Kidney (tissue), 14 donors: Measurements from ENCODE around the gene ADAMTS14. TPM values are rescaled to one million over a fixed set of nuclear protein-coding genes. Genes with fewer than 3 reads are reported as not detected.

Source experiments
- DNase-seq, 5 donors: peaks; one replicate each; pipeline ENCODE4 v3.0.0-alpha.2; 2013 to 2020
- FAIRE-seq: peaks from 2 replicates; lab custom pipeline; 2012; peaks lifted over from hg19 to GRCh38; lab: Jason Lieb, UNC
- H3K27ac ChIP-seq, 2 donors: one replicate each; pipeline ENCODE4 v1.7.0; 2013; ENCODE audit warnings: low read depth in 2 of 2, low read length in 2 of 2, inconsistent platforms in 1 of 2
- H3K27me3 ChIP-seq: one replicate; pipeline ENCODE4 v1.7.1; 2013; ENCODE audit warnings: low read length, inconsistent platforms; ENCODE audit not compliant: control insufficient read depth, insufficient read depth
- H3K36me3 ChIP-seq, 3 donors: one replicate each; pipeline versions ENCODE4 v1.7.0 to v1.7.1; 2013; ENCODE audit warnings: low read length in 3 of 3, control low read depth in 1 of 3, inconsistent platforms in 1 of 3; ENCODE audit not compliant: insufficient read depth in 3 of 3, control insufficient read depth in 2 of 3
- H3K4me1 ChIP-seq, 3 donors: one replicate each; pipeline versions ENCODE4 v1.7.0 to v1.7.1; 2013; ENCODE audit warnings: low read length in 3 of 3, inconsistent platforms in 1 of 3, low read depth in 1 of 3; ENCODE audit not compliant: control insufficient read depth in 2 of 3, insufficient read depth in 2 of 3
- H3K4me3 ChIP-seq, 3 donors: one replicate each; pipeline versions ENCODE4 v1.7.0 to v1.8.1; 2013; ENCODE audit warnings: low read length in 3 of 3, control low read depth in 1 of 3, inconsistent platforms in 1 of 3
- H3K9ac ChIP-seq, 3 donors: one replicate each; pipeline versions ENCODE4 v1.7.0 to v1.7.1; 2013; ENCODE audit warnings: low read length in 3 of 3, control low read depth in 1 of 3, inconsistent platforms in 1 of 3
- H3K9me3 ChIP-seq, 3 donors: one replicate each; pipeline versions ENCODE4 v1.7.0 to v1.7.1; 2013; ENCODE audit warnings: low read length in 3 of 3, control low read depth in 1 of 3, inconsistent platforms in 1 of 3; ENCODE audit not compliant: control insufficient read depth in 2 of 3, insufficient read depth in 1 of 3
- CTCF ChIP-seq: IDR thresholded peaks from 3 replicates; pipeline ENCODE4 v1.5.1; 2012; ENCODE audit warnings: mild to moderate bottlenecking, moderate library complexity, borderline replicate concordance; ENCODE audit not compliant: insufficient read depth; ENCODE audit errors: extremely low read depth
- intact Hi-C: fragments of 100-400 bp; cut with DNase I; formaldehyde crosslinking; loops from one replicate; pipeline ENCODE4 v1.11.1; 2022
- polyA plus RNA-seq: library from polyadenylated mRNA; stranded (reverse); fragments of 350-450 nt; fragmentation: Illumina TruSeq; extraction: RNeasy Lipid Tissue Mini Kit (QIAGEN cat#74804); gene quantifications from one replicate; pipeline ENCODE4 v1.2.3, GENCODE V29; 2014; ENCODE audit warnings: low read depth, low replicate concordance; ENCODE audit not compliant: insufficient read depth
- total RNA-seq: library from RNA; stranded (reverse); fragmentation: NEBNext Ultra II Directional; extraction: Animal tissue kit (Norgen Biotek cat#: 25700); gene quantifications from one replicate; pipeline ENCODE4 v1.2.1, GENCODE V29; 2021
- donor health status: control.
- donor health status: control.
- donor health status: control.
- donor health status: control.
- donor health status: control.
- donor health status: DM: yes; HTN: yes; CAD: no.
- donor health status: Normal renal cell carcinoma (clear cell type).

The ADAMTS14 gene
- total and polyA plus RNA-seq, 2 donors from 2014 or later: 0.47 TPM; not detected in 1

GRCh38 chr10:70803775-70804420, 131.6 kb downstream of the ADAMTS14 start:
- DNase-seq (no peak), FAIRE-seq (no peak)
- Histone ChIP-seq H3K27me3 (no peaks in the 10 kb centered on the region), H3K9me3 (no peaks in the 10 kb centered on the region), H3K36me3 (no peaks in the 10 kb centered on the region), H3K27ac (peak overlapping the region in 1 of 2 donors; percentile 23), H3K4me1 (peaks cover 0 to 8% (median 0%) of the 10 kb centered on the region in 3 donors), H3K4me3 (no peak overlapping the region), H3K9ac (no peak overlapping the region)
- intact Hi-C loops: no loop called here
- TF ChIP-seq CTCF: no peak

- no peak overlapping the region for H3K4me3 ChIP-seq
- H3K4me1 ChIP-seq: peaks cover 0 to 8% (median 0%) of the 10 kb centered on the region in 3 donors
- no peaks in the 10 kb centered on the region for H3K9me3 ChIP-seq
- H3K36me3 ChIP-seq: no peaks in the 10 kb centered on the region
- FAIRE-seq (no peak), DNase-seq (no peak)
- TF ChIP-seq CTCF: no peak
- peak overlapping the region in 1 of 2 donors; percentile 2 for H3K27ac ChIP-seq
- intact Hi-C loops: no loop called here
- H3K9ac ChIP-seq: no peak overlapping the region
- H3K27me3 ChIP-seq: no peaks in the 10 kb centered on the region
Measured at GRCh38 chr10:70804421-70804808, 132.1 kb downstream of the ADAMTS14 start.

- no peak overlapping the region for H3K9ac ChIP-seq
- H3K4me3 ChIP-seq: no peak overlapping the region
- DNase-seq (no peak), FAIRE-seq (no peak)
- no peaks in the 10 kb centered on the region for H3K36me3 ChIP-seq
- no peak overlapping the region for H3K27ac ChIP-seq
- TF ChIP-seq CTCF: no peak
- H3K4me1 ChIP-seq: peaks cover 0 to 8% (median 0%) of the 10 kb centered on the region in 3 donors
- H3K9me3 ChIP-seq: no peaks in the 10 kb centered on the region
- intact Hi-C loops: no loop called here
- no peaks in the 10 kb centered on the region for H3K27me3 ChIP-seq
Measured at GRCh38 chr10:70805619-70806215, 133.4 kb downstream of the ADAMTS14 start.
